ENCODE measurements around the gene DSG3.

GRCh38 chr18:31487246-31488015 lies 39.9 kb downstream of the DSG3 start:
- TF ChIP-seq POLR2A (IDR thresholded peaks at IDR 0.05; ENCODE audit: low read length) (no peak), GATA1 (IDR thresholded peaks at IDR 0.05; ENCODE audit: low read depth, low read length) (no peak)
